Upper lobe of left lung (tissue), 6 donors: ENCODE data around the gene SEC14L5. TPM values are rescaled to one million over a fixed set of nuclear protein-coding genes. Genes with fewer than 3 reads are reported as not detected.

Experiments used
- ATAC-seq, 2 donors: fragments of 200-7000 bp; cut with Tn5 transposase; one replicate each; pipeline ENCODE4 v1.9.1; 2022; ENCODE audit warnings: mild to moderate bottlenecking in 2 of 2, moderate library complexity in 2 of 2; ENCODE audit not compliant: low FRiP score in 2 of 2
- DNase-seq, 2 donors: peaks; one replicate each; pipeline ENCODE4 v3.0.0-alpha.2; 2019 to 2020
- H3K27ac ChIP-seq, 4 donors: fragments of 200-600 bp; sonication (generic); one replicate each; pipeline ENCODE4 v1.5.1; 2016 to 2019
- H3K27me3 ChIP-seq, 4 donors: fragments of 200-600 bp; sonication (generic); one replicate each; pipeline ENCODE4 v1.5.1; 2017 to 2019
- H3K36me3 ChIP-seq, 4 donors: fragments of 200-600 bp; sonication (generic); one replicate each; pipeline ENCODE4 v1.5.1; 2016 to 2019
- H3K4me1 ChIP-seq, 4 donors: fragments of 200-600 bp; sonication (generic); one replicate each; pipeline ENCODE4 v1.5.1; 2018 to 2019
- H3K4me3 ChIP-seq, 4 donors: fragments of 200-600 bp; sonication (generic); one replicate each; pipeline ENCODE4 v1.5.1; 2017 to 2019; ENCODE audit warnings: mild to moderate bottlenecking in 2 of 4, moderate library complexity in 1 of 4
- H3K9me3 ChIP-seq, 4 donors: fragments of 200-600 bp; sonication (generic); one replicate each; pipeline ENCODE4 v1.5.1; 2018 to 2019
- CTCF ChIP-seq, 6 experiments: fragments of 450-650 bp in 4 of 6; fragments of 200-600 bp in 2 of 6; sonication (generic) in 2 of 6; IDR thresholded peaks; one replicate each; pipeline ENCODE4 v1.5.1; 2016 to 2019; ENCODE audit warnings: antibody characterized with exemption in 6 of 6
- EP300 ChIP-seq, 4 donors: sonication (generic); formaldehyde crosslinking; IDR thresholded peaks; one replicate each; pipeline ENCODE4 v1.5.1; 2017; ENCODE audit warnings: antibody characterized with exemption in 4 of 4, control low read depth in 2 of 4
- POLR2A ChIP-seq, 4 donors: fragments of 450-650 bp; IDR thresholded peaks; one replicate each; pipeline ENCODE4 v1.5.1; 2016 to 2017; ENCODE audit warnings: antibody characterized with exemption in 4 of 4, mild to moderate bottlenecking in 2 of 4
- POLR2AphosphoS5 ChIP-seq, 2 donors: sonication (generic); formaldehyde crosslinking; IDR thresholded peaks; one replicate each; pipeline ENCODE4 v1.5.1; 2017; ENCODE audit warnings: antibody characterized with exemption in 2 of 2
- WGBS, 2 donors: methylation state at CpG; one replicate each; pipeline ENCODE4 v1.1.5; 2017 to 2018; 5-methylcytosine and 5-hydroxymethylcytosine counted together
- total RNA-seq, 6 donors: library from RNA; depleted of rRNA in 4 of 6; stranded (reverse); fragments of >200 nt in 4 of 6; gene quantifications; one replicate each; pipeline versions ENCODE4 v1.1.0 to v1.2.1, GENCODE V29; 2016 to 2021
- donor health status: DM: no; HTN: no; CAD: no; lungs with moderate emphysema.
- donor health status: DM: no; HTN: yes; CAD: no; lungs with severe emphysema.

SEC14L5 gene
- total RNA-seq, 6 donors from 2014 or later = 0.20 to 1.7 (median 0.49) TPM; not detected in 1

GRCh38 chr16:5035909-5036227 is 77.7 kb downstream of the SEC14L5 start:
- WGBS, 2 donors = 55 to 86% methylated on average over 1 of the region's 1 CpG
- no peak overlapping the region for H3K4me3 ChIP-seq
- H3K36me3 ChIP-seq = no peaks in the 10 kb centered on the region
- H3K4me1 ChIP-seq = peaks cover 13 to 23% (median 17%) of the 10 kb centered on the region in 4 donors
- DNase-seq = no peak
- TF ChIP-seq POLR2AphosphoS5 (IDR thresholded peaks at IDR 0.05) = no peak
- TF ChIP-seq EP300 (IDR thresholded peaks at IDR 0.05) = no peak
- TF ChIP-seq POLR2A (IDR thresholded peaks at IDR 0.05) = no peak
- TF ChIP-seq CTCF (IDR thresholded peaks at IDR 0.05) = no peak
- H3K27me3 ChIP-seq = no peaks in the 10 kb centered on the region
- ATAC-seq = no peak
- no peak overlapping the region for H3K27ac ChIP-seq
- no peaks in the 10 kb centered on the region for H3K9me3 ChIP-seq

GRCh38 chr16:5036228-5037156 is 78.4 kb downstream of the SEC14L5 start:
- no peak for ATAC-seq
- no peak overlapping the region for H3K4me3 ChIP-seq
- peaks cover 13 to 23% (median 17%) of the 10 kb centered on the region in 4 donors for H3K4me1 ChIP-seq
- DNase-seq = no peak
- no peaks in the 10 kb centered on the region for H3K27me3 ChIP-seq
- WGBS, 2 donors = 62 to 66% methylated on average over 12 of the region's 12 CpGs
- H3K36me3 ChIP-seq = no peaks in the 10 kb centered on the region
- TF ChIP-seq POLR2A (IDR thresholded peaks at IDR 0.05) = no peak
- no peak for TF ChIP-seq POLR2AphosphoS5 (IDR thresholded peaks at IDR 0.05)
- no peak for TF ChIP-seq EP300 (IDR thresholded peaks at IDR 0.05)
- no peak for TF ChIP-seq CTCF (IDR thresholded peaks at IDR 0.05)
- H3K27ac ChIP-seq = no peak overlapping the region
- H3K9me3 ChIP-seq = no peaks in the 10 kb centered on the region

GRCh38 chr16:5040451-5040850 is 82.3 kb downstream of the SEC14L5 start:
- 57 to 73% methylated on average over 7 of the region's 7 CpGs for WGBS, 2 donors
- no peak for ATAC-seq
- no peak for DNase-seq
- Histone ChIP-seq H3K27ac (no peak overlapping the region), H3K36me3 (peaks cover 0 to 17% (median 4%) of the 10 kb centered on the region in 4 donors), H3K4me1 (no peaks in the 10 kb centered on the region), H3K27me3 (no peaks in the 10 kb centered on the region), H3K4me3 (no peak overlapping the region), H3K9me3 (no peaks in the 10 kb centered on the region)
- TF ChIP-seq EP300 (IDR thresholded peaks at IDR 0.05) (no peak), POLR2AphosphoS5 (IDR thresholded peaks at IDR 0.05) (no peak), CTCF (IDR thresholded peaks at IDR 0.05) (no peak), POLR2A (IDR thresholded peaks at IDR 0.05) (no peak)

GRCh38 chr16:5041600-5042133 is 83.5 kb downstream of the SEC14L5 start:
- H3K4me1 ChIP-seq = no peaks in the 10 kb centered on the region
- H3K4me3 ChIP-seq = no peak overlapping the region
- ATAC-seq = no peak
- TF ChIP-seq CTCF (IDR thresholded peaks at IDR 0.05) (no peak), EP300 (IDR thresholded peaks at IDR 0.05) (no peak), POLR2AphosphoS5 (IDR thresholded peaks at IDR 0.05) (no peak), POLR2A (IDR thresholded peaks at IDR 0.05) (no peak)
- no peaks in the 10 kb centered on the region for H3K9me3 ChIP-seq
- no peak for DNase-seq
- peaks cover 0 to 25% (median 6%) of the 10 kb centered on the region in 4 donors for H3K36me3 ChIP-seq
- 76 to 78% methylated on average over 10 to 12 of the region's 12 CpGs for WGBS, 2 donors
- H3K27me3 ChIP-seq = no peaks in the 10 kb centered on the region
- H3K27ac ChIP-seq = no peak overlapping the region
